Measurements from ENCODE around the gene COX18.

DNA sequence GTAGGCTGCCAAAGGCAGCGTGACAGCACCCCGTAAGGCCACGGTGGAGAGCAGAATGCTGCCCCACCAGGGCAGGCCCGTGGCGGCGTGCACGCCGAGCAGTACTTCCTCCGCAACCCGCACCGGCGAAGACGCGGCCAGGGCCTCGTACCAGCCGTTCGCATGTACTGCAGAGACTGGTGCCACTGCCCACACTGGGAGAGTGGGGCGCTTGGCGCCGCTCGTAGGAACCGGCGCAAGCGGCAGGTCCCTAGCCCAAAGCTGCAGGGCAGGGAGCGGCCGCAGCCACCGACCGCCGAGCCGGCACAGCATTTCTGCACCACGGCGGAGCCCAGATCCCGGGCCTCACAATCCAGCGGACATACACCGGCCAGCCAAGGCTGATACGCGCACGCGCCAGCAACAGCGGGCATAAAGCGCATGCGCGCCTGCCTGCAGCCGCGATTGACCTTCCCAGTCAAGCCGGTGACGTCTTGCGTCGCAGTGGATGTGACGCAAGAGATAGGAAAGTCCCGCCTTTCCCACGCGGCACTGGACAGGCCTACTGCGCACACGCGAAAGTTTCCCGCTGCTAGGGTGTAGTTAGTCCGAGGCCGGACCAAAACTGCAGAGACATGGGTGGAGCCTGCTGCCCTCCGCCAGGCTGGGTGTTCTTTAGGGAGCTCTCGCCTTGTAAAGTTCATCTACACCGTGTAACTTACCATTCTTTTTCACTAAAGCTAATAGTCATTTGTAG lies at the start of gene COX18:
- TF ChIP-seq, protein P1, sequence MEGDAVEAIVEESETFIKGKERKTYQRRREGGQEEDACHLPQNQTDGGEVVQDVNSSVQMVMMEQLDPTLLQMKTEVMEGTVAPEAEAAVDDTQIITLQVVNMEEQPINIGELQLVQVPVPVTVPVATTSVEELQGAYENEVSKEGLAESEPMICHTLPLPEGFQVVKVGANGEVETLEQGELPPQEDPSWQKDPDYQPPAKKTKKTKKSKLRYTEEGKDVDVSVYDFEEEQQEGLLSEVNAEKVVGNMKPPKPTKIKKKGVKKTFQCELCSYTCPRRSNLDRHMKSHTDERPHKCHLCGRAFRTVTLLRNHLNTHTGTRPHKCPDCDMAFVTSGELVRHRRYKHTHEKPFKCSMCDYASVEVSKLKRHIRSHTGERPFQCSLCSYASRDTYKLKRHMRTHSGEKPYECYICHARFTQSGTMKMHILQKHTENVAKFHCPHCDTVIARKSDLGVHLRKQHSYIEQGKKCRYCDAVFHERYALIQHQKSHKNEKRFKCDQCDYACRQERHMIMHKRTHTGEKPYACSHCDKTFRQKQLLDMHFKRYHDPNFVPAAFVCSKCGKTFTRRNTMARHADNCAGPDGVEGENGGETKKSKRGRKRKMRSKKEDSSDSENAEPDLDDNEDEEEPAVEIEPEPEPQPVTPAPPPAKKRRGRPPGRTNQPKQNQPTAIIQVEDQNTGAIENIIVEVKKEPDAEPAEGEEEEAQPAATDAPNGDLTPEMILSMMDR (IDR thresholded peaks at IDR 0.05) = peak in 3 of 5 experiments; percentile 9 to 32 (median 12)
- TF ChIP-seq POLR2A (IDR thresholded peaks at IDR 0.05) (peak; percentile 96), POLR2AphosphoS5 (IDR thresholded peaks at IDR 0.05) (peak; percentile 94 to 97 (median 97)), EP300 (IDR thresholded peaks at IDR 0.05; ENCODE audit: low read depth) (no peak)

Data from transverse colon (tissue), 4 donors.